HEK293 (cell line): ENCODE results near the gene PPP2R3A.
A peak's percentile ranks its signal among the peaks of the same experiment; 100 is the strongest.

Source experiments
- BCL11B ChIP-seq: fragments of 450-650 bp; formaldehyde crosslinking; IDR thresholded peaks from 2 replicates; pipeline ENCODE4 v1.5.1; 2016; ENCODE audit warnings: low read depth, missing biosample characterization, missing genetic modification characterization
- SCRT1 ChIP-seq: fragments of 450-650 bp; formaldehyde crosslinking; IDR thresholded peaks from 2 replicates; pipeline ENCODE4 v1.5.1; 2016; ENCODE audit warnings: missing biosample characterization, missing genetic modification characterization, borderline replicate concordance
- SETDB1 ChIP-seq: IDR thresholded peaks from one replicate; pipeline ENCODE4 v1.6.1; 2017; ENCODE audit warnings: mild to moderate bottlenecking, low read length, moderate library complexity, mixed read lengths; ENCODE audit not compliant: insufficient read length
- ZBTB21 ChIP-seq: fragments of 450-650 bp; formaldehyde crosslinking; IDR thresholded peaks from 2 replicates; pipeline ENCODE4 v1.5.1; 2017; ENCODE audit warnings: missing biosample characterization, missing genetic modification characterization
- ZNF2 ChIP-seq: fragments of 450-650 bp; formaldehyde crosslinking; IDR thresholded peaks from 2 replicates; pipeline ENCODE4 v1.5.1; 2016; ENCODE audit warnings: missing biosample characterization, missing genetic modification characterization
- ZNF223 ChIP-seq: fragments of 450-650 bp; formaldehyde crosslinking; IDR thresholded peaks from 2 replicates; pipeline ENCODE4 v1.5.1; 2016; ENCODE audit warnings: missing biosample characterization, missing genetic modification characterization
- ZNF239 ChIP-seq: fragments of 450-650 bp; formaldehyde crosslinking; IDR thresholded peaks from 2 replicates; pipeline ENCODE4 v1.5.1; 2016; ENCODE audit warnings: missing biosample characterization, missing genetic modification characterization
- ZNF416 ChIP-seq: fragments of 450-650 bp; formaldehyde crosslinking; IDR thresholded peaks from 2 replicates; pipeline ENCODE4 v1.5.1; 2016; ENCODE audit warnings: missing biosample characterization, missing genetic modification characterization
- ZNF521 ChIP-seq: fragments of 450-650 bp; formaldehyde crosslinking; IDR thresholded peaks from 2 replicates; pipeline ENCODE4 v1.5.1; 2017; ENCODE audit warnings: missing biosample characterization, mild to moderate bottlenecking, missing genetic modification characterization
- ZNF544 ChIP-seq: fragments of 450-650 bp; formaldehyde crosslinking; IDR thresholded peaks from 2 replicates; pipeline ENCODE4 v1.5.0; 2017; ENCODE audit warnings: missing biosample characterization, missing genetic modification characterization
- ZNF548 ChIP-seq: fragments of 450-650 bp; formaldehyde crosslinking; IDR thresholded peaks from 2 replicates; pipeline ENCODE4 v1.5.1; 2016; ENCODE audit warnings: missing biosample characterization, missing genetic modification characterization
- ZNF560 ChIP-seq: fragments of 450-650 bp; formaldehyde crosslinking; IDR thresholded peaks from 2 replicates; pipeline ENCODE4 v1.5.1; 2017; ENCODE audit warnings: missing biosample characterization, missing genetic modification characterization, borderline replicate concordance
- ZNF624 ChIP-seq: fragments of 450-650 bp; formaldehyde crosslinking; IDR thresholded peaks from 2 replicates; pipeline ENCODE4 v1.5.1; 2017; ENCODE audit warnings: missing biosample characterization, missing genetic modification characterization
- ZNF626 ChIP-seq: fragments of 450-650 bp; sonication (Bioruptor Pico); formaldehyde crosslinking; IDR thresholded peaks from 2 replicates; pipeline ENCODE4 v1.5.1; 2018; ENCODE audit warnings: missing biosample characterization, missing genetic modification characterization, inconsistent platforms
- ZNF664 ChIP-seq: fragments of 450-650 bp; formaldehyde crosslinking; IDR thresholded peaks from 2 replicates; pipeline ENCODE4 v1.5.1; 2016; ENCODE audit warnings: missing biosample characterization, missing genetic modification characterization
- ZNF768 ChIP-seq: fragments of 450-650 bp; formaldehyde crosslinking; IDR thresholded peaks from 2 replicates; pipeline ENCODE4 v1.5.1; 2018; ENCODE audit warnings: missing biosample characterization, mild to moderate bottlenecking, missing genetic modification characterization
- TF ChIP-seq, protein P1 (sequence below): fragments of 450-650 bp; formaldehyde crosslinking; IDR thresholded peaks from 2 replicates; pipeline ENCODE4 v1.5.1; 2016; ENCODE audit warnings: missing biosample characterization, missing genetic modification characterization
- TF ChIP-seq, protein P2 (sequence below): fragments of 450-650 bp; formaldehyde crosslinking; IDR thresholded peaks from 2 replicates; pipeline ENCODE4 v1.5.1; 2017; ENCODE audit warnings: missing biosample characterization, missing genetic modification characterization
- TF ChIP-seq, protein P3 (sequence below): fragments of 450-650 bp; formaldehyde crosslinking; IDR thresholded peaks from 2 replicates; pipeline ENCODE4 v1.5.1; 2016; ENCODE audit warnings: missing biosample characterization, missing genetic modification characterization
- TF ChIP-seq, protein P4 (sequence below): fragments of 450-650 bp; formaldehyde crosslinking; IDR thresholded peaks from 2 replicates; pipeline ENCODE4 v1.5.1; 2016; ENCODE audit warnings: missing biosample characterization, missing genetic modification characterization
- TF ChIP-seq, protein P5 (sequence below): fragments of 450-650 bp; formaldehyde crosslinking; IDR thresholded peaks from 2 replicates; pipeline ENCODE4 v1.5.1; 2017; ENCODE audit warnings: missing biosample characterization, missing genetic modification characterization
- TF ChIP-seq, protein P6 (sequence below): fragments of 450-650 bp; formaldehyde crosslinking; IDR thresholded peaks from 2 replicates; pipeline ENCODE4 v1.5.1; 2016; ENCODE audit warnings: missing biosample characterization, missing genetic modification characterization
- TF ChIP-seq, protein P7 (sequence below): fragments of 450-650 bp; formaldehyde crosslinking; IDR thresholded peaks from 2 replicates; pipeline ENCODE4 v1.5.1; 2016; ENCODE audit warnings: missing biosample characterization, missing genetic modification characterization

The PPP2R3A gene

DNA sequence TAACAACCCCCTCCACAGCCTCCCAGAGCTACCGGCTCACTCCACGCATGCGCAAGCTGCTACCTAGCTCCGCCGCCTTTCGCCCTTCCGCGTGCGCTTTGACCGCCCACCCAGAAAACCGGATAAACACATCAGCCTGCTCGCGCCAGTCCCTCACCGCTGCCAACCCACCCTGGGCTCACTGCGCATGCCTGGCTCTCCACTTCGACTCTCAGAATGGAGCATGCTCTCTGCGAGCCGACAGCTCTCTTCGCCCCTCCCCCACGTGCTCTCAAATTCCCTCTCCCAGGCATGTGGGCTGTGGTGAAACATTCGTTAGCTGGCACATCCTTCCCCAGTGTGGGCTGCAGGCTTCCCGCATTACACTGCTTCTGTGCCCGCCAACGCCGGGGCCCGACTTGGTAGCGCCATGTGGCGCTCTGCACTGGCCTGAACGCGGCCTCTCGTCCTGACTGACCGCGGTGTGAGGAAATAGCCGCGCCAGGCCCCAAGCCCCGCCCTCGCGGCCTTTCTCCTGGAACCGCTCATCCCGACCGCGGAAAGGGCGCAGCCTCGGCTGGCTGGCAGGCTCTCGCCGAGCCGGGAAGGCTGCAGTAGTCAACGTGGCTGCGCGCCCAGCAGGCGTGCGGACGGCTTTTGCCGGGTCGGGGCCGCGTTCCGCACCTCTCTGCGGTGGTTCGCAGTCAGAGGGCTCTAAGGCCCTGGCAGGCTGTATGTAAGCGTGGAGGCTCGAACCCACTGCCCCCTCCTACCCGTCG lies 231.1 kb downstream of the PPP2R3A start (continued):
- TF ChIP-seq, protein P1, sequence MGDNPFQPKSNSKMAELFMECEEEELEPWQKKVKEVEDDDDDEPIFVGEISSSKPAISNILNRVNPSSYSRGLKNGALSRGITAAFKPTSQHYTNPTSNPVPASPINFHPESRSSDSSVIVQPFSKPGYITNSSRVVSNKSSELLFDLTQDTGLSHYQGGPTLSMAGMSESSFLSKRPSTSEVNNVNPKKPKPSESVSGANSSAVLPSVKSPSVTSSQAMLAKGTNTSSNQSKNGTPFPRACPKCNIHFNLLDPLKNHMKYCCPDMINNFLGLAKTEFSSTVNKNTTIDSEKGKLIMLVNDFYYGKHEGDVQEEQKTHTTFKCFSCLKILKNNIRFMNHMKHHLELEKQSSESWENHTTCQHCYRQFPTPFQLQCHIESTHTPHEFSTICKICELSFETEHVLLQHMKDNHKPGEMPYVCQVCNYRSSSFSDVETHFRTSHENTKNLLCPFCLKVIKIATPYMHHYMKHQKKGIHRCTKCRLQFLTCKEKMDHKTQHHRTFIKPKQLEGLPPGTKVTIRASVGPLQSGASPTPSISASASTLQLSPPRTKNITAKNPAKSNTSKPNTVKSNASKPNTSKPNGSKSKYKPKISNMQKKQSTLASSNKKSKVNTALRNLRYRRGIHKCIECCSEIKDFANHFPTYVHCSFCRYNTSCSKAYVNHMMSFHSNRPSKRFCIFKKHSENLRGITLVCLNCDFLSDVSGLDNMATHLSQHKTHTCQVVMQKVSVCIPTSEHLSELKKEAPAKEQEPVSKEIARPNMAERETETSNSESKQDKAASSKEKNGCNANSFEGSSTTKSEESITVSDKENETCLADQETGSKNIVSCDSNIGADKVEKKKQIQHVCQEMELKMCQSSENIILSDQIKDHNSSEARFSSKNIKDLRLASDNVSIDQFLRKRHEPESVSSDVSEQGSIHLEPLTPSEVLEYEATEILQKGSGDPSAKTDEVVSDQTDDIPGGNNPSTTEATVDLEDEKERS (tag by site-specific recombination), result no peak
- TF ChIP-seq ZBTB21 (tag by site-specific recombination), result no peak
- TF ChIP-seq, protein P2, sequence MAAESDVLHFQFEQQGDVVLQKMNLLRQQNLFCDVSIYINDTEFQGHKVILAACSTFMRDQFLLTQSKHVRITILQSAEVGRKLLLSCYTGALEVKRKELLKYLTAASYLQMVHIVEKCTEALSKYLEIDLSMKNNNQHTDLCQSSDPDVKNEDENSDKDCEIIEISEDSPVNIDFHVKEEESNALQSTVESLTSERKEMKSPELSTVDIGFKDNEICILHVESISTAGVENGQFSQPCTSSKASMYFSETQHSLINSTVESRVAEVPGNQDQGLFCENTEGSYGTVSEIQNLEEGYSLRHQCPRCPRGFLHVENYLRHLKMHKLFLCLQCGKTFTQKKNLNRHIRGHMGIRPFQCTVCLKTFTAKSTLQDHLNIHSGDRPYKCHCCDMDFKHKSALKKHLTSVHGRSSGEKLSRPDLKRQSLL (tag by site-specific recombination), result no peak
- TF ChIP-seq ZNF560 (tag by site-specific recombination), result no peak
- peak; percentile 36; the same call in 1 of the 2 replicates for TF ChIP-seq ZNF768 (tag by site-specific recombination)
- no peak for TF ChIP-seq ZNF548 (tag by site-specific recombination)
- TF ChIP-seq, protein P3, sequence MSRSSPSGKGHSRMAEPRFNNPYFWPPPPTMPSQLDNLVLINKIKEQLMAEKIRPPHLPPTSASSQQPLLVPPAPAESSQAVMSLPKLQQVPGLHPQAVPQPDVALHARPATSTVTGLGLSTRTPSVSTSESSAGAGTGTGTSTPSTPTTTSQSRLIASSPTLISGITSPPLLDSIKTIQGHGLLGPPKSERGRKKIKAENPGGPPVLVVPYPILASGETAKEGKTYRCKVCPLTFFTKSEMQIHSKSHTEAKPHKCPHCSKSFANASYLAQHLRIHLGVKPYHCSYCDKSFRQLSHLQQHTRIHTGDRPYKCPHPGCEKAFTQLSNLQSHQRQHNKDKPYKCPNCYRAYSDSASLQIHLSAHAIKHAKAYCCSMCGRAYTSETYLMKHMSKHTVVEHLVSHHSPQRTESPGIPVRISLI, result 0 out of 2 replicates have a peak, but pooled peaks have one; percentile 20
- TF ChIP-seq ZNF223, result no peak
- TF ChIP-seq, protein P4, sequence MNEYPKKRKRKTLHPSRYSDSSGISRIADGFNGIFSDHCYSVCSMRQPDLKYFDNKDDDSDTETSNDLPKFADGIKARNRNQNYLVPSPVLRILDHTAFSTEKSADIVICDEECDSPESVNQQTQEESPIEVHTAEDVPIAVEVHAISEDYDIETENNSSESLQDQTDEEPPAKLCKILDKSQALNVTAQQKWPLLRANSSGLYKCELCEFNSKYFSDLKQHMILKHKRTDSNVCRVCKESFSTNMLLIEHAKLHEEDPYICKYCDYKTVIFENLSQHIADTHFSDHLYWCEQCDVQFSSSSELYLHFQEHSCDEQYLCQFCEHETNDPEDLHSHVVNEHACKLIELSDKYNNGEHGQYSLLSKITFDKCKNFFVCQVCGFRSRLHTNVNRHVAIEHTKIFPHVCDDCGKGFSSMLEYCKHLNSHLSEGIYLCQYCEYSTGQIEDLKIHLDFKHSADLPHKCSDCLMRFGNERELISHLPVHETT (tag by site-specific recombination), result peak; percentile 54
- no peak for TF ChIP-seq ZNF521 (tag by site-specific recombination)
- peak; percentile 91 for TF ChIP-seq ZNF2 (tag by site-specific recombination)
- no peak for TF ChIP-seq ZNF544
- no peak for TF ChIP-seq SCRT1
- TF ChIP-seq BCL11B (tag by site-specific recombination), result peak; percentile 15; the same call in 1 of the 2 replicates
- TF ChIP-seq, protein P5, sequence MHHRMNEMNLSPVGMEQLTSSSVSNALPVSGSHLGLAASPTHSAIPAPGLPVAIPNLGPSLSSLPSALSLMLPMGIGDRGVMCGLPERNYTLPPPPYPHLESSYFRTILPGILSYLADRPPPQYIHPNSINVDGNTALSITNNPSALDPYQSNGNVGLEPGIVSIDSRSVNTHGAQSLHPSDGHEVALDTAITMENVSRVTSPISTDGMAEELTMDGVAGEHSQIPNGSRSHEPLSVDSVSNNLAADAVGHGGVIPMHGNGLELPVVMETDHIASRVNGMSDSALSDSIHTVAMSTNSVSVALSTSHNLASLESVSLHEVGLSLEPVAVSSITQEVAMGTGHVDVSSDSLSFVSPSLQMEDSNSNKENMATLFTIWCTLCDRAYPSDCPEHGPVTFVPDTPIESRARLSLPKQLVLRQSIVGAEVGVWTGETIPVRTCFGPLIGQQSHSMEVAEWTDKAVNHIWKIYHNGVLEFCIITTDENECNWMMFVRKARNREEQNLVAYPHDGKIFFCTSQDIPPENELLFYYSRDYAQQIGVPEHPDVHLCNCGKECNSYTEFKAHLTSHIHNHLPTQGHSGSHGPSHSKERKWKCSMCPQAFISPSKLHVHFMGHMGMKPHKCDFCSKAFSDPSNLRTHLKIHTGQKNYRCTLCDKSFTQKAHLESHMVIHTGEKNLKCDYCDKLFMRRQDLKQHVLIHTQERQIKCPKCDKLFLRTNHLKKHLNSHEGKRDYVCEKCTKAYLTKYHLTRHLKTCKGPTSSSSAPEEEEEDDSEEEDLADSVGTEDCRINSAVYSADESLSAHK (tag by site-specific recombination), result no peak; the same call in 1 of the 2 replicates
- TF ChIP-seq, protein P6, sequence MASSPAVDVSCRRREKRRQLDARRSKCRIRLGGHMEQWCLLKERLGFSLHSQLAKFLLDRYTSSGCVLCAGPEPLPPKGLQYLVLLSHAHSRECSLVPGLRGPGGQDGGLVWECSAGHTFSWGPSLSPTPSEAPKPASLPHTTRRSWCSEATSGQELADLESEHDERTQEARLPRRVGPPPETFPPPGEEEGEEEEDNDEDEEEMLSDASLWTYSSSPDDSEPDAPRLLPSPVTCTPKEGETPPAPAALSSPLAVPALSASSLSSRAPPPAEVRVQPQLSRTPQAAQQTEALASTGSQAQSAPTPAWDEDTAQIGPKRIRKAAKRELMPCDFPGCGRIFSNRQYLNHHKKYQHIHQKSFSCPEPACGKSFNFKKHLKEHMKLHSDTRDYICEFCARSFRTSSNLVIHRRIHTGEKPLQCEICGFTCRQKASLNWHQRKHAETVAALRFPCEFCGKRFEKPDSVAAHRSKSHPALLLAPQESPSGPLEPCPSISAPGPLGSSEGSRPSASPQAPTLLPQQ (tag by site-specific recombination), result peak; percentile 90; the same call in 1 of the 2 replicates
- no peak for TF ChIP-seq ZNF664
- TF ChIP-seq ZNF624 (tag by site-specific recombination), result no peak
- no peak for TF ChIP-seq ZNF626 (tag by site-specific recombination)
- peak; percentile 53 for TF ChIP-seq SETDB1
- TF ChIP-seq, protein P7, sequence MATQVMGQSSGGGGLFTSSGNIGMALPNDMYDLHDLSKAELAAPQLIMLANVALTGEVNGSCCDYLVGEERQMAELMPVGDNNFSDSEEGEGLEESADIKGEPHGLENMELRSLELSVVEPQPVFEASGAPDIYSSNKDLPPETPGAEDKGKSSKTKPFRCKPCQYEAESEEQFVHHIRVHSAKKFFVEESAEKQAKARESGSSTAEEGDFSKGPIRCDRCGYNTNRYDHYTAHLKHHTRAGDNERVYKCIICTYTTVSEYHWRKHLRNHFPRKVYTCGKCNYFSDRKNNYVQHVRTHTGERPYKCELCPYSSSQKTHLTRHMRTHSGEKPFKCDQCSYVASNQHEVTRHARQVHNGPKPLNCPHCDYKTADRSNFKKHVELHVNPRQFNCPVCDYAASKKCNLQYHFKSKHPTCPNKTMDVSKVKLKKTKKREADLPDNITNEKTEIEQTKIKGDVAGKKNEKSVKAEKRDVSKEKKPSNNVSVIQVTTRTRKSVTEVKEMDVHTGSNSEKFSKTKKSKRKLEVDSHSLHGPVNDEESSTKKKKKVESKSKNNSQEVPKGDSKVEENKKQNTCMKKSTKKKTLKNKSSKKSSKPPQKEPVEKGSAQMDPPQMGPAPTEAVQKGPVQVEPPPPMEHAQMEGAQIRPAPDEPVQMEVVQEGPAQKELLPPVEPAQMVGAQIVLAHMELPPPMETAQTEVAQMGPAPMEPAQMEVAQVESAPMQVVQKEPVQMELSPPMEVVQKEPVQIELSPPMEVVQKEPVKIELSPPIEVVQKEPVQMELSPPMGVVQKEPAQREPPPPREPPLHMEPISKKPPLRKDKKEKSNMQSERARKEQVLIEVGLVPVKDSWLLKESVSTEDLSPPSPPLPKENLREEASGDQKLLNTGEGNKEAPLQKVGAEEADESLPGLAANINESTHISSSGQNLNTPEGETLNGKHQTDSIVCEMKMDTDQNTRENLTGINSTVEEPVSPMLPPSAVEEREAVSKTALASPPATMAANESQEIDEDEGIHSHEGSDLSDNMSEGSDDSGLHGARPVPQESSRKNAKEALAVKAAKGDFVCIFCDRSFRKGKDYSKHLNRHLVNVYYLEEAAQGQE (tag by site-specific recombination), result no peak
- TF ChIP-seq ZNF239 (tag by site-specific recombination), result no peak
- TF ChIP-seq ZNF416 (tag by site-specific recombination), result no peak
